GM20000 (cell line): ENCODE results near the gene AP3B2.

Source experiments
- DNase-seq: peaks from one replicate; pipeline ENCODE4 v3.0.0; 2012; ENCODE audit warnings: low spot score
- TF ChIP-seq, protein P1 (sequence below): IDR thresholded peaks from 2 replicates; pipeline ENCODE4 v1.5.1; 2012; ENCODE audit warnings: mild to moderate bottlenecking, control low read depth; ENCODE audit errors: extremely low read depth, missing control alignments

Gene AP3B2

GRCh38 chr15:82674873-82675272, 34.8 kb downstream of the AP3B2 start:
- no peak for DNase-seq
- TF ChIP-seq, protein P1, sequence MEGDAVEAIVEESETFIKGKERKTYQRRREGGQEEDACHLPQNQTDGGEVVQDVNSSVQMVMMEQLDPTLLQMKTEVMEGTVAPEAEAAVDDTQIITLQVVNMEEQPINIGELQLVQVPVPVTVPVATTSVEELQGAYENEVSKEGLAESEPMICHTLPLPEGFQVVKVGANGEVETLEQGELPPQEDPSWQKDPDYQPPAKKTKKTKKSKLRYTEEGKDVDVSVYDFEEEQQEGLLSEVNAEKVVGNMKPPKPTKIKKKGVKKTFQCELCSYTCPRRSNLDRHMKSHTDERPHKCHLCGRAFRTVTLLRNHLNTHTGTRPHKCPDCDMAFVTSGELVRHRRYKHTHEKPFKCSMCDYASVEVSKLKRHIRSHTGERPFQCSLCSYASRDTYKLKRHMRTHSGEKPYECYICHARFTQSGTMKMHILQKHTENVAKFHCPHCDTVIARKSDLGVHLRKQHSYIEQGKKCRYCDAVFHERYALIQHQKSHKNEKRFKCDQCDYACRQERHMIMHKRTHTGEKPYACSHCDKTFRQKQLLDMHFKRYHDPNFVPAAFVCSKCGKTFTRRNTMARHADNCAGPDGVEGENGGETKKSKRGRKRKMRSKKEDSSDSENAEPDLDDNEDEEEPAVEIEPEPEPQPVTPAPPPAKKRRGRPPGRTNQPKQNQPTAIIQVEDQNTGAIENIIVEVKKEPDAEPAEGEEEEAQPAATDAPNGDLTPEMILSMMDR = no peak

DNA sequence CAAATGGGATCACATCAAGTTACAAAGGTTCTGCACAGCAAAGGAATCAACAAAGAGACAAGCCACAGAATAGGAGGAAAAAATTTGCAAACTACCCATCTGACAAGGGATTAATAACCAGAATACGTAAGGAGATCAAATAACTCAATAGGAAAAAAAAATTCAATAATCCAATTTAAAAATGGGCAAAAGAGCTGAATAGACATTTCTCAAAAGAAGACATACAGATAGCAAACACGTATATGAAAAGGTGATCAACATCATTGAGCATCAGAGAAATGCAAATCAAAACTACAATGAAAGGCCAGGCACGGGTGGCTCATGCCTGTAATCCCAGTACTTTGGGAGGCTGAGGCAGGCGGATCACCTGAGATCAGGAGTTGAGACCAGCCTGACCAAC, 39.0 kb downstream of the AP3B2 start:
- no peak for DNase-seq
- TF ChIP-seq, protein P1 = no peak

GRCh38 chr15:82666606-82667005, 43.1 kb downstream of the AP3B2 start:
- TF ChIP-seq, protein P1 = no peak
- DNase-seq = no peak

DNA sequence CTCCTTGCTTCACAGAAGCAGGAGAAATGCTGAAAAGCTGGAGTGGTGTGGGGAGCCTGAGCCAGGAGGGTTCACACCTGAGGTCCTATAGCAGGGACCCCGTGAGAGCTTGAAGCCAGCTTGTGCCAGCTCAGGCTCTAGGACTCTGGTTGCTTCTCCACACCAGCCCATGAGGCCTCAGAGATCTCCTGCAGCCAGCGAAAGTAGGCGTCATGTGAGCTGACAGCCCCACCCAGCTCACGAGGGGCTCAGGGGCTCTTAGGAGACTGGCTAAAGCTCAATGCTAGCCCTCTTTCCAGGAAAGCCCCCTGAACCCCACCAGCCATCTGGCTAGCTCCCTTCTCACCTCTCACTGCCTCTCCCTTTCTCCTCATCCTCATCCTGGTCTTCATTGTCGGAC, 45.7 kb downstream of the AP3B2 start:
- DNase-seq = no peak
- TF ChIP-seq, protein P1 = no peak

DNA sequence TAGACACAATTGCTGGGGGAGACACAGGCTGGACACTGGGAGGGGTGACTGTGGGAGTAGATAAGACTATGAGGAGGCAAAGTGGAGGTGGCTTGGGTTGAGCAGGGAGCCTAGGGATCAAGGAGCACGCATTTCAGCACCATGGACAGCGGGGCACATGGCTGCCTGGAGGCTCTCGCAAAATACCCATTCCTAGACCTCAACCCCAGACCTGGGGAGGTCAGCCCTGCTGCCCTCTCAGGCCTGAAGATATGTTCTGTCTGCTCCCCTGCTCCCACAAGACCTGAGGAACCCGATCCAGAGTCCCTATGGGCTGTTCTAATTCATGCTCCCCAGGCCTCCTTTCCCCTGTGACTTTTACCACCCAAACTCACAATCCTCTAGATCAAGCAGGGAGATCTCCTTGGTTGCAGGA, 46.5 kb downstream of the AP3B2 start:
- peak; percentile 66 for DNase-seq
- TF ChIP-seq, protein P1 = no peak

DNA sequence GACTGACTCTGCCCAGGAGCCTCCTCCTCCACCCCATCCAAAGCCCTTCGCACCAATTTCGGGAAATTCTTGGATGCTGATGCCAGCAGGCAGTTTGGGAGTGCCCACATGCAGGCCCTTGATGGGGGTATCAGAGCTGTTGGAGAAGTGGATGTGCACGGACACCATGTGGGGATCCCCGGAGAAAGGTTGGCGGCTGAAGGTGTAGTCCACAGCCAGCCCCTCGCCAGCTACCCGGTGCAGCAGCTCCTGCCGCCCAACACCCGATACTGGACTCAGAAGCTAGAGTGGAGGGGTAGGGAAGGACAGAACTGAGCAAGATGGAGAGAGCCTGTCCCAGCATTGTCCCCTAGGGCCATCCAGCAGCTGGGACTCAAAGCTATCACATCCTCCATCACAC, 47.0 kb downstream of the AP3B2 start:
- TF ChIP-seq, protein P1 = no peak
- DNase-seq = no peak

GRCh38 chr15:82660378-82660777, 49.3 kb downstream of the AP3B2 start:
- DNase-seq = no peak
- TF ChIP-seq, protein P1 = no peak
